K562 (cell line): ENCODE measurements around the gene SPZ1. TPM values are rescaled to one million over a fixed set of nuclear protein-coding genes. Genes with fewer than 3 reads are reported as not detected.
A peak's percentile ranks its signal among the peaks of the same experiment; 100 is the strongest.

Experiments
- ATAC-seq: fragments of 200-7000 bp; cut with Tn5 transposase; 3 replicates; pipeline ENCODE4 v1.9.1; 2020; ENCODE audit warnings: moderate library complexity
- BruUV-seq: library from RNA; stranded (reverse); fragments of 400-500 nt; replicated peaks from 2 replicates; lab custom pipeline; 2021; lab: Mats Ljungman, UMichigan
- CTCF ChIA-PET: fragments of 300-600 bp; formaldehyde crosslinking; extraction: SDS; loops from one replicate; lab custom pipeline; 2021; ENCODE audit warnings: low intra/inter-chr PET ratio; lab: Yijun Ruan, JAX
- POLR2A ChIA-PET: fragments of 300-600, 350-650 bp; sonication (Branson Sonifier 250); formaldehyde crosslinking; extraction: SDS; loops from one replicate; lab custom pipeline; 2021; ENCODE audit warnings: antibody characterized with exemption, inconsistent platforms; lab: Yijun Ruan, JAX
- DNase-seq, 4 experiments: peaks; one replicate each; pipeline versions ENCODE4 v3.0.0 to v3.0.0-alpha.2; 2011 to 2018; ENCODE audit warnings: low spot score in 3 of 4, mixed read lengths in 3 of 4; ENCODE audit errors: extremely low read depth in 1 of 4
- FAIRE-seq: peaks from 2 replicates; lab custom pipeline; 2011; peaks lifted over from hg19 to GRCh38; lab: Jason Lieb, UNC
- H2AFZ ChIP-seq: 2 replicates; pipeline ENCODE4 v1.6.0; 2011; ENCODE audit warnings: low read depth, low read length, control low read depth, inconsistent platforms
- H3K27ac ChIP-seq: fragments of 200-600 bp; 3 replicates; pipeline ENCODE4 v1.8.0; 2011; ENCODE audit warnings: low read depth, mild to moderate bottlenecking, control low read depth, inconsistent platforms, low read length, moderate library complexity, mixed read lengths; ENCODE audit errors: extremely low read depth
- H3K27me3 ChIP-seq, 2 experiments: fragments of 300-600 bp in 1 of 2; 2 replicates in 1 of 2; 3 replicates in 1 of 2; pipeline versions ENCODE4 v1.6.0 to v1.8.0; 2011; ENCODE audit warnings: inconsistent platforms in 2 of 2, low read length in 2 of 2, mild to moderate bottlenecking in 1 of 2, mixed read lengths in 1 of 2, moderate library complexity in 1 of 2; ENCODE audit not compliant: control insufficient read depth in 2 of 2, insufficient read depth in 2 of 2
- H3K36me3 ChIP-seq: fragments of 300-600 bp; 3 replicates; pipeline ENCODE4 v1.8.0; 2011; ENCODE audit warnings: mild to moderate bottlenecking, low read length, inconsistent platforms; ENCODE audit not compliant: control insufficient read depth, insufficient read depth
- H3K4me1 ChIP-seq, 2 experiments: fragments of 200-600 bp in 1 of 2; replicated peaks in 1 of 2; 2 replicates in 1 of 2; 3 replicates in 1 of 2; pipeline versions ENCODE4 v1.5.1 to v1.8.0; 2011; ENCODE audit warnings: inconsistent platforms in 2 of 2, low read length in 2 of 2, mild to moderate bottlenecking in 1 of 2, mixed read lengths in 1 of 2, moderate library complexity in 1 of 2; ENCODE audit not compliant: control insufficient read depth in 2 of 2, insufficient read depth in 2 of 2
- H3K4me2 ChIP-seq: 2 replicates; pipeline ENCODE4 v1.6.1; 2011; ENCODE audit warnings: low read length, control low read depth, inconsistent platforms, mixed read lengths; ENCODE audit not compliant: insufficient read depth
- H3K4me3 ChIP-seq: fragments of 200-600 bp; sonication (generic), shearing (Covaris generic); 2 replicates; pipeline ENCODE4 v1.5.1; 2016; ENCODE audit warnings: control low read depth, inconsistent platforms
- H3K79me2 ChIP-seq: fragments of 200-600 bp; 3 replicates; pipeline ENCODE4 v1.8.0; 2011; ENCODE audit warnings: low read length, inconsistent platforms; ENCODE audit not compliant: control insufficient read depth, insufficient read depth
- H3K9ac ChIP-seq, 2 experiments: 2 replicates each; pipeline versions ENCODE4 v1.6.0 to v1.6.1; 2011; ENCODE audit warnings: low read depth in 2 of 2, low read length in 2 of 2, control low read depth in 1 of 2, inconsistent platforms in 1 of 2, mild to moderate bottlenecking in 1 of 2, mixed read lengths in 1 of 2; ENCODE audit not compliant: insufficient read depth in 1 of 2
- H3K9me1 ChIP-seq: one replicate; pipeline ENCODE4 v1.6.0; 2011; ENCODE audit warnings: inconsistent platforms, mild to moderate bottlenecking, low read length, moderate library complexity; ENCODE audit not compliant: control insufficient read depth, insufficient read depth
- H3K9me3 ChIP-seq: replicated peaks from 2 replicates; pipeline ENCODE4 v1.5.1; 2011; ENCODE audit warnings: low read depth, low read length, inconsistent platforms; ENCODE audit not compliant: control insufficient read depth, insufficient read depth
- H4K20me1 ChIP-seq: replicated peaks from 2 replicates; pipeline ENCODE4 v1.6.1; 2011; ENCODE audit warnings: low read length, inconsistent platforms, mixed read lengths; ENCODE audit not compliant: control insufficient read depth, insufficient read depth
- HMBOX1 ChIP-seq: sonication (generic); IDR thresholded peaks from 2 replicates; pipeline ENCODE4 v1.6.1; 2016
- SPI1 ChIP-seq: IDR thresholded peaks from 2 replicates; pipeline ENCODE4 v1.6.1; 2011; ENCODE audit warnings: low read depth, low read length, control low read depth, borderline replicate concordance
- ZBTB8A ChIP-seq: fragments of 450-650 bp; IDR thresholded peaks from 2 replicates; pipeline ENCODE4 v1.6.1; 2018; ENCODE audit warnings: mild to moderate bottlenecking, moderate library complexity; ENCODE audit not compliant: partially characterized antibody
- ZNF77 ChIP-seq: fragments of 250-450 bp; sonication (Bioruptor Pico); IDR thresholded peaks from 2 replicates; pipeline ENCODE4 v1.5.0; 2020
- WGBS: fragments of 100-300 bp; shearing (Covaris generic); methylation state at CpG from one replicate; pipeline ENCODE4 v1.1.6; 2016; ENCODE audit warnings: low coverage, mixed read lengths; ENCODE audit not compliant: insufficient coverage; ENCODE audit errors: missing lambda C conversion rate; 5-methylcytosine and 5-hydroxymethylcytosine counted together
- in situ Hi-C: fragments of 300-500 bp; cut with MboI; formaldehyde crosslinking; loops from 4 replicates; pipeline ENCODE4 v1.15.0; 2018; ENCODE audit warnings: inconsistent platforms, mixed read lengths
- intact Hi-C: fragments of 100-400 bp; cut with micrococcal nuclease; formaldehyde crosslinking; loops from 2 replicates; pipeline ENCODE4 v1.14.2; 2022
- polyA plus RNA-seq, 8 experiments: library from polyadenylated mRNA; depleted of rRNA in 4 of 8; stranded (reverse) in 5 of 8; unstranded in 3 of 8; fragments of >200 nt; fragmentation: Nextera tagmentation in 2 of 8; fragmentation: Illumina TruSeq in 1 of 8; extraction: Ambion mirVana in 2 of 8; extraction: Trizol in 1 of 8; gene quantifications; 2 replicates each; pipeline versions ENCODE4 v1.2.1 to v1.2.3, GENCODE V29; 2011 to 2014; ENCODE audit warnings: inconsistent platforms in 1 of 8, missing spikeins in 1 of 8
- small RNA-seq: library from RNA; depleted of rRNA; stranded (forward); fragments of <200 nt; gene quantifications from one replicate; pipeline ENCODE3, GENCODE V24; 2014
- total RNA-seq, 7 experiments: library from RNA; depleted of rRNA in 6 of 7; stranded (reverse); fragments of >200 nt in 6 of 7; fragmentation: Illumina TruSeq in 2 of 7; extraction: Trizol in 2 of 7; gene quantifications; 2 replicates each; pipeline versions ENCODE4 v1.2.1 to v1.2.3, GENCODE V29; 2011 to 2021; ENCODE audit warnings: low replicate concordance in 1 of 7

Gene SPZ1
- total and polyA plus RNA-seq, 9 of the 15 experiments (the other 6 are each of a cell fraction or from before 2014, with no cell fraction given): not detected

- Histone ChIP-seq H2AFZ (no peak overlapping the region), H3K79me2 (no peaks in the 10 kb centered on the region), H3K4me3 (no peak overlapping the region), H3K27me3 (no peaks in the 10 kb centered on the region), H3K9me1 (no peaks in the 10 kb centered on the region), H4K20me1 (no peaks in the 10 kb centered on the region), H3K4me2 (no peak overlapping the region), H3K9me3 (0 out of 2 replicates have a peak, but pooled peaks cover 6% of the 10 kb centered on the region), H3K9ac (no peak overlapping the region), H3K36me3 (no peaks in the 10 kb centered on the region), H3K27ac (no peak overlapping the region), H3K4me1 (no peaks in the 10 kb centered on the region; a peak in 1 of 5 replicates)
- BruUV-seq: no TSS peak
- CTCF ChIA-PET: no interaction called here
- TF ChIP-seq ZNF77 (CRISPR knock-in tag) (no peak), SPI1 (peak; percentile 43; the same call in 1 of the 2 replicates), HMBOX1 (0 out of 2 replicates have a peak, but pooled peaks have one; percentile 19), ZBTB8A (no peak)
- POLR2A ChIA-PET: interaction anchor here (0.6 kb wide), 1 partner anchor 34 kb away, joined by 3 read pairs; no protein-coding TSS in a partner anchor
- in situ Hi-C loops: no loop called here
- ATAC-seq: no peak
- no peak for FAIRE-seq
- intact Hi-C loops: no loop called here
- 15% methylated on average over 1 of the region's 1 CpG for WGBS
- no peak for DNase-seq
Observed at GRCh38 chr5:80370390-80370789, 50.6 kb downstream of the SPZ1 start.

Small RNAs within 50 kb of the gene (small RNA-seq; reads per million reads assigned to genes)
- not detected for gene AC026410.2
- not detected for gene RF00322
- not detected for gene RNU6-211P

Other genes with a start within 250 kb of the SPZ1 start
- 1.9 and 2.9 TPM in 2 replicates for gene SERINC5, start 64.0 kb upstream of the SPZ1 start, total RNA-seq (2014; rRNA removed)
- gene SERINC5, start 64.0 kb upstream of the SPZ1 start, total RNA-seq (2014; rRNA removed; fragmentation: Illumina TruSeq; extraction: Trizol): 5.2 and 5.4 TPM in 2 replicates
- 4.6 TPM in 2 replicates for gene SERINC5, start 64.0 kb upstream of the SPZ1 start, total RNA-seq (2015; rRNA removed; fragmentation: Illumina TruSeq; extraction: Trizol)
- gene SERINC5, start 64.0 kb upstream of the SPZ1 start, total RNA-seq (2021): 7.2 and 7.9 TPM in 2 replicates
- gene SERINC5, start 64.0 kb upstream of the SPZ1 start, polyA plus RNA-seq (2011; rRNA removed): 6.5 and 7.6 TPM in 2 replicates
- 3.7 TPM in 2 replicates for gene SERINC5, start 64.0 kb upstream of the SPZ1 start, polyA plus RNA-seq (2014; fragmentation: Illumina TruSeq; extraction: Trizol)
- 1 to 10 TPM; 1.4 to 2.7 TPM for gene SERINC5, start 64.0 kb upstream of the SPZ1 start, polyA plus RNA-seq (2014; fragmentation: Nextera tagmentation; extraction: Ambion mirVana)
- gene SERINC5, start 64.0 kb upstream of the SPZ1 start, polyA plus RNA-seq (2014; rRNA removed): 3.1 and 3.6 TPM in 2 replicates
- 7.4 TPM in 2 replicates for gene ZFYVE16, start 88.1 kb downstream of the SPZ1 start, total RNA-seq (2014; rRNA removed)
- 18.8 and 20.1 TPM in 2 replicates for gene ZFYVE16, start 88.1 kb downstream of the SPZ1 start, total RNA-seq (2014; rRNA removed; fragmentation: Illumina TruSeq; extraction: Trizol)
- 16.1 and 17.8 TPM in 2 replicates for gene ZFYVE16, start 88.1 kb downstream of the SPZ1 start, total RNA-seq (2015; rRNA removed; fragmentation: Illumina TruSeq; extraction: Trizol)
- gene ZFYVE16, start 88.1 kb downstream of the SPZ1 start, total RNA-seq (2021): 18.9 and 22.0 TPM in 2 replicates
- gene ZFYVE16, start 88.1 kb downstream of the SPZ1 start, polyA plus RNA-seq (2011; rRNA removed): 10.4 and 12.5 TPM in 2 replicates
- gene ZFYVE16, start 88.1 kb downstream of the SPZ1 start, polyA plus RNA-seq (2014; fragmentation: Illumina TruSeq; extraction: Trizol): 10.8 and 12.1 TPM in 2 replicates
- 1 to 10 TPM; 6.0 to 8.4 TPM for gene ZFYVE16, start 88.1 kb downstream of the SPZ1 start, polyA plus RNA-seq (2014; fragmentation: Nextera tagmentation; extraction: Ambion mirVana)
- 8.7 and 13.4 TPM in 2 replicates for gene ZFYVE16, start 88.1 kb downstream of the SPZ1 start, polyA plus RNA-seq (2014; rRNA removed)
- 0.18 TPM in 1 of 2 replicates, not detected in the other for gene FAM151B, start 168.1 kb downstream of the SPZ1 start, total RNA-seq (2014; rRNA removed)
- 0.16 and 0.25 TPM in 2 replicates for gene FAM151B, start 168.1 kb downstream of the SPZ1 start, total RNA-seq (2014; rRNA removed; fragmentation: Illumina TruSeq; extraction: Trizol)
- 0.26 TPM in 1 of 2 replicates, not detected in the other for gene FAM151B, start 168.1 kb downstream of the SPZ1 start, total RNA-seq (2015; rRNA removed; fragmentation: Illumina TruSeq; extraction: Trizol)
- 0.22 TPM in 1 of 2 replicates, not detected in the other for gene FAM151B, start 168.1 kb downstream of the SPZ1 start, total RNA-seq (2021)
- gene FAM151B, start 168.1 kb downstream of the SPZ1 start, polyA plus RNA-seq (2011; rRNA removed): 0.17 and 0.35 TPM in 2 replicates
- gene FAM151B, start 168.1 kb downstream of the SPZ1 start, polyA plus RNA-seq (2014; fragmentation: Illumina TruSeq; extraction: Trizol): 0.21 and 0.24 TPM in 2 replicates
- under 1 TPM in 1 of 2 experiments, not detected in 1; 0.10 TPM for gene FAM151B, start 168.1 kb downstream of the SPZ1 start, polyA plus RNA-seq (2014; fragmentation: Nextera tagmentation; extraction: Ambion mirVana)
- 0.08 and 0.46 TPM in 2 replicates for gene FAM151B, start 168.1 kb downstream of the SPZ1 start, polyA plus RNA-seq (2014; rRNA removed)